Adipocyte (in vitro differentiated cells): Measurements from ENCODE around the gene BACE2.
A peak's percentile ranks its signal among the peaks of the same experiment; 100 is the strongest.
"Not testable (repeated sequence)": the region's sequence is repeated elsewhere in the genome, so short reads cannot be mapped to it uniquely, and the experiment has no call there.

ENCODE experiments used
- DNase-seq: peaks from one replicate; pipeline ENCODE4 v3.0.0-alpha.2; 2015; ENCODE audit warnings: low read depth
- H3K27me3 ChIP-seq: replicated peaks from 2 replicates; pipeline ENCODE4 v1.7.0; 2013; ENCODE audit warnings: mild to moderate bottlenecking, low read length, moderate library complexity; ENCODE audit not compliant: control insufficient read depth, insufficient read depth
- H3K36me3 ChIP-seq: 2 replicates; pipeline ENCODE4 v1.7.0; 2013; ENCODE audit warnings: low read length, mild to moderate bottlenecking, moderate library complexity; ENCODE audit not compliant: control insufficient read depth, insufficient read depth, severe bottlenecking
- H3K4me1 ChIP-seq: 2 replicates; pipeline ENCODE4 v1.7.0; 2013; ENCODE audit warnings: mild to moderate bottlenecking, low read length, moderate library complexity; ENCODE audit not compliant: control insufficient read depth, insufficient read depth
- H3K4me3 ChIP-seq: 2 replicates; pipeline ENCODE4 v1.7.0; 2013; ENCODE audit warnings: mild to moderate bottlenecking, low read length, moderate library complexity
- H3K9ac ChIP-seq: 2 replicates; pipeline ENCODE4 v1.7.0; 2013; ENCODE audit warnings: mild to moderate bottlenecking, low read length, moderate library complexity
- H3K9me3 ChIP-seq: 2 replicates; pipeline ENCODE4 v1.7.0; 2013; ENCODE audit warnings: mild to moderate bottlenecking, low read length, moderate library complexity; ENCODE audit not compliant: control insufficient read depth

The BACE2 gene

GRCh38 chr21:41230497-41230896 is 62.5 kb downstream of the BACE2 start:
- no peaks in the 10 kb centered on the region for H3K9me3 ChIP-seq
- no peaks in the 10 kb centered on the region for H3K27me3 ChIP-seq
- H3K9ac ChIP-seq = no peak overlapping the region
- H3K36me3 ChIP-seq = no peaks in the 10 kb centered on the region
- no peak overlapping the region for H3K4me3 ChIP-seq
- H3K4me1 ChIP-seq = no peaks in the 10 kb centered on the region
- DNase-seq = no peak

GRCh38 chr21:41231060-41231459 is 63.1 kb downstream of the BACE2 start:
- H3K36me3 ChIP-seq = no peaks in the 10 kb centered on the region

GRCh38 chr21:41232013-41232412 is 64.1 kb downstream of the BACE2 start:
- Histone ChIP-seq H3K4me1 (no peaks in the 10 kb centered on the region), H3K27me3 (no peaks in the 10 kb centered on the region), H3K9ac (no peak overlapping the region), H3K36me3 (no peaks in the 10 kb centered on the region), H3K4me3 (no peak overlapping the region), H3K9me3 (no peaks in the 10 kb centered on the region)
- DNase-seq = no peak

More at GRCh38 chr21:41231060-41231459, 63.1 kb downstream of the BACE2 start:
- Histone ChIP-seq H3K4me3 (no peak overlapping the region), H3K4me1 (no peaks in the 10 kb centered on the region), H3K9me3 (no peaks in the 10 kb centered on the region), H3K27me3 (no peaks in the 10 kb centered on the region), H3K9ac (no peak overlapping the region)
- DNase-seq = no peak

GRCh38 chr21:41233916-41234315 is 66.0 kb downstream of the BACE2 start:
- Histone ChIP-seq H3K9ac (no peak overlapping the region), H3K36me3 (no peaks in the 10 kb centered on the region), H3K27me3 (no peaks in the 10 kb centered on the region), H3K9me3 (no peaks in the 10 kb centered on the region), H3K4me1 (peaks cover 3% of the 10 kb centered on the region), H3K4me3 (no peak overlapping the region)
- DNase-seq = no peak

- Histone ChIP-seq H3K9ac (no peak overlapping the region), H3K27me3 (no peaks in the 10 kb centered on the region), H3K9me3 (no peaks in the 10 kb centered on the region), H3K4me3 (no peak overlapping the region), H3K4me1 (peaks cover 3% of the 10 kb centered on the region), H3K36me3 (no peaks in the 10 kb centered on the region)
- DNase-seq = no peak
Observed at GRCh38 chr21:41234569-41234968, 66.6 kb downstream of the BACE2 start.

GRCh38 chr21:41235201-41235600 is 67.2 kb downstream of the BACE2 start:
- no peak for DNase-seq
- Histone ChIP-seq H3K9me3 (no peaks in the 10 kb centered on the region), H3K27me3 (no peaks in the 10 kb centered on the region), H3K36me3 (no peaks in the 10 kb centered on the region), H3K9ac (no peak overlapping the region), H3K4me3 (no peak overlapping the region), H3K4me1 (peaks cover 3% of the 10 kb centered on the region)

GRCh38 chr21:41236352-41236973 is 68.5 kb downstream of the BACE2 start:
- no peak overlapping the region for H3K4me3 ChIP-seq
- peaks cover 3% of the 10 kb centered on the region for H3K4me1 ChIP-seq
- H3K36me3 ChIP-seq = no peaks in the 10 kb centered on the region
- no peak overlapping the region for H3K9ac ChIP-seq
- H3K27me3 ChIP-seq = no peaks in the 10 kb centered on the region
- DNase-seq = no peak
- no peaks in the 10 kb centered on the region for H3K9me3 ChIP-seq

GRCh38 chr21:41238081-41238796 is 70.3 kb downstream of the BACE2 start:
- not testable (repeated sequence) for H3K27me3 ChIP-seq, H3K4me1 ChIP-seq, H3K4me3 ChIP-seq, H3K36me3 ChIP-seq, H3K9me3 ChIP-seq, H3K9ac ChIP-seq
- peak; percentile 7 for DNase-seq

GRCh38 chr21:41240040-41240439 is 72.1 kb downstream of the BACE2 start:
- H3K4me1 ChIP-seq = peaks cover 3% of the 10 kb centered on the region
- no peaks in the 10 kb centered on the region for H3K27me3 ChIP-seq
- no peak for DNase-seq
- H3K9ac ChIP-seq = no peak overlapping the region
- H3K36me3 ChIP-seq = peaks cover 5% of the 10 kb centered on the region
- H3K4me3 ChIP-seq = no peak overlapping the region
- H3K9me3 ChIP-seq = no peaks in the 10 kb centered on the region

- no peaks in the 10 kb centered on the region for H3K9me3 ChIP-seq
- H3K4me3 ChIP-seq = no peak overlapping the region
- H3K9ac ChIP-seq = no peak overlapping the region
- H3K36me3 ChIP-seq = peaks cover 5% of the 10 kb centered on the region
- no peaks in the 10 kb centered on the region for H3K27me3 ChIP-seq
- peaks cover 3% of the 10 kb centered on the region for H3K4me1 ChIP-seq
- no peak for DNase-seq
Observed at GRCh38 chr21:41241341-41241740, 73.4 kb downstream of the BACE2 start.

GRCh38 chr21:41242238-41242829 is 74.4 kb downstream of the BACE2 start:
- no peak for DNase-seq

More at GRCh38 chr21:41242238-41242829, 74.4 kb downstream of the BACE2 start:
- H3K9me3 ChIP-seq = no peaks in the 10 kb centered on the region
- peaks cover 5% of the 10 kb centered on the region for H3K36me3 ChIP-seq
- no peak overlapping the region for H3K9ac ChIP-seq
- H3K27me3 ChIP-seq = no peaks in the 10 kb centered on the region
- H3K4me3 ChIP-seq = no peak overlapping the region
- peaks cover 3% of the 10 kb centered on the region for H3K4me1 ChIP-seq
